PC-3 (cell line): ENCODE measurements around the gene HM13. TPM values are rescaled to one million over a fixed set of nuclear protein-coding genes. Genes with fewer than 3 reads are reported as not detected.

Experiments used
- ATAC-seq: fragments of 200-7000 bp; cut with Tn5 transposase; 2 replicates; pipeline ENCODE4 v1.9.1; 2020; ENCODE audit warnings: mild to moderate bottlenecking, moderate library complexity
- BruUV-seq: library from RNA; stranded (reverse); fragments of 400-500 nt; replicated peaks from 2 replicates; lab custom pipeline; 2021; lab: Mats Ljungman, UMichigan
- CTCF ChIA-PET: fragments of 300-600 bp; sonication (Branson Sonifier 250); formaldehyde crosslinking; loops from one replicate; lab custom pipeline; 2022; ENCODE audit warnings: antibody characterized with exemption; lab: Charles Lee
- POLR2A ChIA-PET: fragments of 300-600 bp; sonication (Branson Sonifier 250); formaldehyde crosslinking; loops from one replicate; lab custom pipeline; 2022; ENCODE audit warnings: antibody characterized with exemption; ENCODE audit not compliant: unreplicated experiment; lab: Charles Lee
- DNase-seq: peaks from one replicate; pipeline ENCODE4 v3.0.0-alpha.2; 2015
- H2AFZ ChIP-seq: fragments of 300-600 bp; sonication (generic); 2 replicates; pipeline ENCODE4 v1.6.0; 2016; ENCODE audit warnings: antibody characterized with exemption, low read length
- H3F3A ChIP-seq: fragments of 300-600 bp; sonication (generic); one replicate; pipeline ENCODE4 v1.6.0; 2017; ENCODE audit warnings: antibody characterized with exemption, low read length, control low read depth, mild to moderate bottlenecking; ENCODE audit not compliant: unreplicated experiment
- H3K27ac ChIP-seq: fragments of 300-600 bp; sonication (generic); 2 replicates; pipeline ENCODE4 v1.5.1; 2016; ENCODE audit warnings: mild to moderate bottlenecking, low read length
- H3K27me3 ChIP-seq: fragments of 300-600 bp; sonication (generic); 2 replicates; pipeline ENCODE4 v1.6.1; 2016; ENCODE audit warnings: low read length, mixed read lengths
- H3K36me3 ChIP-seq: fragments of 300-600 bp; sonication (generic); 2 replicates; pipeline ENCODE4 v1.6.1; 2016; ENCODE audit warnings: low read depth, mixed run types, low read length, mixed read lengths
- H3K4me1 ChIP-seq: fragments of 300-600 bp; sonication (generic); 2 replicates; pipeline ENCODE4 v1.5.1; 2016; ENCODE audit warnings: low read length; ENCODE audit not compliant: insufficient read depth
- H3K4me2 ChIP-seq: fragments of 300-600 bp; sonication (generic); 2 replicates; pipeline ENCODE4 v1.6.0; 2016; ENCODE audit warnings: low read length
- H3K4me3 ChIP-seq: fragments of 300-600 bp; sonication (generic); 2 replicates; pipeline ENCODE4 v1.5.1; 2016; ENCODE audit warnings: mild to moderate bottlenecking, low read length, mixed read lengths
- H3K79me2 ChIP-seq: fragments of 300-600 bp; sonication (generic); 2 replicates; pipeline ENCODE4 v1.6.1; 2017; ENCODE audit warnings: low read length, mixed read lengths
- H3K9ac ChIP-seq: fragments of 300-600 bp; sonication (generic); 2 replicates; pipeline ENCODE4 v1.6.0; 2016; ENCODE audit warnings: mild to moderate bottlenecking, low read length
- H3K9me2 ChIP-seq: fragments of 300-600 bp; sonication (generic); replicated peaks from 2 replicates; pipeline ENCODE4 v1.6.1; 2016; ENCODE audit warnings: mixed run types, low read length, mixed read lengths
- H3K9me3 ChIP-seq: fragments of 300-600 bp; sonication (generic); 2 replicates; pipeline ENCODE4 v1.6.1; 2016; ENCODE audit warnings: low read length, mixed read lengths
- H4K20me1 ChIP-seq: fragments of 300-600 bp; sonication (generic); 2 replicates; pipeline ENCODE4 v1.6.1; 2016; ENCODE audit warnings: low read length, mixed read lengths
- CTCF ChIP-seq: fragments of 300-600 bp; sonication (generic); conservative IDR thresholded peaks from 2 replicates; pipeline ENCODE4 v1.5.1; 2017; ENCODE audit warnings: antibody characterized with exemption, low read depth, mild to moderate bottlenecking, low read length
- EZH2 ChIP-seq: fragments of 300-600 bp; sonication (generic); IDR thresholded peaks from one replicate; pipeline ENCODE4 v1.6.1; 2017; ENCODE audit warnings: antibody characterized with exemption, mild to moderate bottlenecking, low read length; ENCODE audit not compliant: unreplicated experiment
- EZH2phosphoT487 ChIP-seq: fragments of 300-600 bp; sonication (generic); IDR thresholded peaks from 2 replicates; pipeline ENCODE4 v1.6.1; 2018; ENCODE audit warnings: mild to moderate bottlenecking, antibody characterized with exemption, low read length, borderline replicate concordance
- intact Hi-C: fragments of 100-400 bp; cut with micrococcal nuclease; formaldehyde crosslinking; loops from 2 replicates; pipeline ENCODE4 v1.9.0; 2023
- total RNA-seq: library from RNA; depleted of rRNA; stranded (reverse); fragments of >200 nt; gene quantifications from 2 replicates; pipeline ENCODE4 v1.2.3, GENCODE V29; 2014

HM13 gene
- total RNA-seq, 1 experiment from 2014 or later = 99.5 TPM

DNA sequence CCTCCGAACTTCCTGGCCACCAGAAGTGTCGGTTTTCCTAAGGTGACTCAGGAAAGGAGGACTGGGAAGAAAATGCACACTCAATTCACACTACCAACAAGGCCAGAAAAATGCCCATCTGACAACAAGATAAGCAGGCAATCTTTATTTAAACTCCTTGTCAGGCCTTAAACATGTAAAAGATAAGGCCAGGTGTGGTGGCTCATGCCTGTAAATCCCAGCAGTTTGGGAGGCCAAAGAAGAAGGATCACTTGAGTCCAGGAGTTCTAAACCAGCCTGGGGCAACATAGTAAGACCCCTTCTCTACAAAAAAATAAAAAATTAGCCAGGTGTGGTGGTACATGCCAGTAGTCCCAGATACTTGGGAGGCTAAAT is 83.2 kb downstream of the HM13 start:
- Histone ChIP-seq H3K4me3 (no peak overlapping the region), H3F3A (no peaks in the 10 kb centered on the region), H3K79me2 (peaks cover 13% of the 10 kb centered on the region), H3K36me3 (no peaks in the 10 kb centered on the region), H3K4me2 (no peak overlapping the region), H4K20me1 (no peaks in the 10 kb centered on the region), H3K4me1 (peaks cover 32% of the 10 kb centered on the region), H3K27me3 (no peaks in the 10 kb centered on the region), H3K27ac (no peak overlapping the region), H2AFZ (no peak overlapping the region), H3K9me3 (no peaks in the 10 kb centered on the region), H3K9ac (no peak overlapping the region), H3K9me2 (no peaks in the 10 kb centered on the region)
- intact Hi-C loops = loop anchor here (10.0 kb wide), 1 partner anchor 1817 kb away; no protein-coding TSS in a partner anchor
- POLR2A ChIA-PET = no interaction called here
- DNase-seq (no peak), ATAC-seq (no peak)
- TF ChIP-seq EZH2 (no peak), EZH2phosphoT487 (no peak), CTCF (no peak)
- CTCF ChIA-PET = no interaction called here
- BruUV-seq = no TSS peak

DNA sequence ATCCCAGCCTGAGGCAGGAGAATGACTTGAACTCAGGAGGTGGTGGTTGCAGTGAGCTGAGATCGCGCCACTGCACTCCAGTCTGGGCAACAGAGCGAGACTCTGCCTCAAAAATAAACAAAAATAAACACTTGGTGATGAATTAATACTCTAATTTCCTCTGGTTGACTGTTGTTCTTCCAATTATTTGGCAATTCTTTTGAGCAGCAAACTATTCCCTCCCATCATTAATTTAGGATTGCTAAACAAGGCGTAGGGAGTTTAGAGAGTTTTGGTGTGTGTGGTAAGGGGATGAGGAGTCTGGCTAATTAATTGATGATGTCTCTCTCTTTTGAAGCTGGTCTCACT is 88.2 kb downstream of the HM13 start:
- Histone ChIP-seq H3K79me2 (peaks cover 30% of the 10 kb centered on the region), H2AFZ (0 out of 2 replicates have a peak overlapping the region, but pooled peaks have one; percentile 19), H4K20me1 (peaks cover 17% of the 10 kb centered on the region), H3K27ac (peak overlapping the region; percentile 68), H3K36me3 (0 out of 2 replicates have a peak, but pooled peaks cover 6% of the 10 kb centered on the region), H3F3A (peaks cover 7% of the 10 kb centered on the region), H3K27me3 (no peaks in the 10 kb centered on the region), H3K4me1 (peaks cover 33% of the 10 kb centered on the region), H3K9me3 (no peaks in the 10 kb centered on the region), H3K4me2 (peak overlapping the region; percentile 72), H3K4me3 (peak overlapping the region; percentile 30), H3K9ac (0 out of 2 replicates have a peak overlapping the region, but pooled peaks have one; percentile 3), H3K9me2 (no peaks in the 10 kb centered on the region)
- intact Hi-C loops = no loop called here
- no peak for TF ChIP-seq EZH2
- TF ChIP-seq EZH2phosphoT487 = no peak
- no peak for TF ChIP-seq CTCF
- ChIA-PET POLR2A (interaction anchor here (0.6 to 3.7 kb wide), 2 partner anchors 9 to 29 kb away, joined by 26 to 34 read pairs; no protein-coding TSS in a partner anchor), CTCF (interaction anchor here (1.0 to 1.2 kb wide), 4 partner anchors 9 to 42 kb away, joined by 3 to 8 read pairs (median 6); no protein-coding TSS in a partner anchor)
- no peak for ATAC-seq
- DNase-seq = no peak
- BruUV-seq = no TSS peak

DNA sequence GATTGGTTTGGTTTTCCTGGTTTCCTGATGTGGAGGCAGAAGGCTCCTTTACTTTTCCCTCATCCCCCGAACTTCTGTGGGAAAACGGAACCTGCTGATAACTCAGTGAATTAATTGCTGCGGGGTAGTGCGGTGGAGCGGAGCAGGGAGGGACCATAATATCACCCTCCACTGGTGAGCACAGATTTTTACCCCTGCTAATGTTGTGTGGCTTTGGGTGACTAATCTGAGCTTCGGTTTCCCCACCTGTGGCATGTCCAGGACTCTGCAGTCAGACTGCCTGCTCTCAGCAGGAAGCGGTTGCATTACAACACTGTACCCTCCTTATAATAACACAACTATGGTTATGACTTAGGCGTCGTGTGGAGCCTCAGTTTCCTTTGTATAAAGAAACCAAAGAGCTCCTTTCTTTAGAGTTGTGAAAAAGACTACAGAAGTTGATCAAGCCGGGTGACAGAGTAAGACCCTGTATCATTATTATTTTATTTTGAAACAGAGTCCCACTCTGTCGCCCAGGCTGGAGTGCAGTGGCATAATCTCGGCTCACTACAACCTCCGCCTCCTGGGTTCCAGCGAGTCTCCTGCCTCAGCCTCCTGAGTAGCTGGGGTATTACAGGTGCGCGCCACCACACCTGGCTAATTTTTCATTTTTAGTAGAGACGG is 88.7 kb downstream of the HM13 start:
- Histone ChIP-seq H3K36me3 (0 out of 2 replicates have a peak, but pooled peaks cover 6% of the 10 kb centered on the region), H3K27ac (peak overlapping the region; percentile 68)

More for the DNA sequence above, 88.7 kb downstream of the HM13 start:
- H3K4me3 ChIP-seq = peak overlapping the region; percentile 30
- no peaks in the 10 kb centered on the region for H3K9me3 ChIP-seq
- DNase-seq (peak; percentile 82), ATAC-seq (peak; percentile 16)
- H4K20me1 ChIP-seq = peaks cover 17% of the 10 kb centered on the region
- intact Hi-C loops = no loop called here
- H3F3A ChIP-seq = peaks cover 12% of the 10 kb centered on the region
- H2AFZ ChIP-seq = 0 out of 2 replicates have a peak overlapping the region, but pooled peaks have one; percentile 19
- TF ChIP-seq CTCF (peak; percentile 28; the same call in 1 of the 2 replicates), EZH2phosphoT487 (no peak), EZH2 (no peak)
- ChIA-PET CTCF (interaction anchor here (0.6 to 1.2 kb wide), 6 partner anchors 9 to 42 kb away, joined by 3 to 11 read pairs (median 6); no protein-coding TSS in a partner anchor), POLR2A (interaction anchor here (0.6 to 3.7 kb wide), 2 partner anchors 10 to 30 kb away, joined by 26 to 34 read pairs; no protein-coding TSS in a partner anchor)
- H3K27me3 ChIP-seq = no peaks in the 10 kb centered on the region
- 0 out of 2 replicates have a peak overlapping the region, but pooled peaks have one; percentile 3 for H3K9ac ChIP-seq
- H3K79me2 ChIP-seq = peaks cover 33% of the 10 kb centered on the region
- peak overlapping the region; percentile 72 for H3K4me2 ChIP-seq
- H3K9me2 ChIP-seq = no peaks in the 10 kb centered on the region
- H3K4me1 ChIP-seq = peaks cover 38% of the 10 kb centered on the region
- no TSS peak for BruUV-seq
